Body of pancreas (tissue), 4 donors: ENCODE results near the gene PDIA4. TPM values are rescaled to one million over a fixed set of nuclear protein-coding genes. Genes with fewer than 3 reads are reported as not detected.

Source experiments
- ATAC-seq: fragments of 150-250 bp; one replicate; pipeline ENCODE4 v1.9.1; 2016
- DNase-seq, 4 donors: peaks; one replicate each; pipeline ENCODE4 v3.0.0-alpha.2; 2019
- H3K27ac ChIP-seq, 4 donors: fragments of 200-600 bp; sonication (generic); 1 replicate in 3 of 4; 2 replicates in 1 of 4; pipeline versions ENCODE4 v1.5.1 to v1.6.1; 2016 to 2019; ENCODE audit warnings: mild to moderate bottlenecking in 1 of 4, mixed read lengths in 1 of 4, moderate library complexity in 1 of 4
- H3K27me3 ChIP-seq, 2 donors: fragments of 200-600 bp; sonication (generic); one replicate each; pipeline ENCODE4 v1.6.0; 2016; ENCODE audit warnings: mild to moderate bottlenecking in 1 of 2
- H3K36me3 ChIP-seq, 2 donors: fragments of 200-600 bp; sonication (generic); replicated peaks in 1 of 2; 2 replicates each; pipeline ENCODE4 v1.5.1; 2016; ENCODE audit warnings: low read depth in 2 of 2; ENCODE audit not compliant: insufficient read depth in 1 of 2
- H3K4me1 ChIP-seq: fragments of 200-600 bp; sonication (generic); one replicate; pipeline ENCODE4 v1.6.0; 2016
- H3K4me3 ChIP-seq, 2 donors: fragments of 200-600 bp; sonication (generic); 1 replicate in 1 of 2; 2 replicates in 1 of 2; pipeline ENCODE4 v1.5.1; 2016 to 2019
- H3K9me3 ChIP-seq, 3 donors: fragments of 200-600 bp; sonication (generic); 1 replicate in 2 of 3; 2 replicates in 1 of 3; pipeline ENCODE4 v1.5.1; 2016
- POLR2A ChIP-seq, 3 donors: fragments of 450-650 bp; IDR thresholded peaks; one replicate each; pipeline ENCODE4 v1.6.1; 2016; ENCODE audit warnings: antibody characterized with exemption in 3 of 3, mild to moderate bottlenecking in 2 of 3
- WGBS, 2 donors: methylation state at CpG; one replicate each; pipeline ENCODE4 v1.1.5; 2017; 5-methylcytosine and 5-hydroxymethylcytosine counted together
- intact Hi-C: fragments of 100-400 bp; cut with DNase I; formaldehyde crosslinking; loops from one replicate; pipeline ENCODE4 v1.15.1; 2023
- total RNA-seq, 2 donors: library from RNA; depleted of rRNA; stranded (reverse); fragments of >200 nt; gene quantifications; one replicate each; pipeline ENCODE4 v1.1.0, GENCODE V29; 2016
- TF ChIP-seq, protein P1 (sequence below), 7 experiments: fragments of 450-650 bp in 4 of 7; fragments of 200-600 bp in 3 of 7; sonication (generic) in 3 of 7; IDR thresholded peaks; one replicate each; pipeline ENCODE4 v1.5.1; 2016 to 2019; ENCODE audit warnings: antibody characterized with exemption in 7 of 7

PDIA4 gene
- total RNA-seq, 2 donors from 2014 or later: 80.4 to 140 TPM

DNA sequence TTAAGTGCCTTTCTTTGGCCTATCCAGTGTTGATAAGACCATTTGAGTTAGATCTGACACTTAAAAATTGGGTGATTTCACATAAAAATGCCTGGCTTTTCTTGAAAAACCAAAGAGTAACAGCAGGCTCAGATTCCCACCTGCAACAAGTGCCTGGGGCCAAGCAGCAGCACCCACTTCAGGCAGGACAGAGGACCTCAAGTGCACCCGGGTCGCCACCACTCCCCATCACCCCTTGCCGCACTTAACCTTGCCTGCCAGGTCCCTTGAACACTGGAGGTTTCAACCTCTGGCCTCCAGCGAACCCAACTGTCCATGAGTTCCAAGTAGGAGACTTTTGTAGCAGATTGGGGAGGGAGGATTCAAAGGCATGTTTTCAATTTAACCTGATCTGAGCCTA, 30.8 kb downstream of the PDIA4 start:
- ATAC-seq (no peak), DNase-seq (no peak)
- Histone ChIP-seq H3K36me3 (peaks cover 0 to 4% of the 10 kb centered on the region in 2 donors), H3K4me3 (no peak overlapping the region), H3K9me3 (no peaks in the 10 kb centered on the region), H3K4me1 (no peaks in the 10 kb centered on the region), H3K27me3 (no peaks in the 10 kb centered on the region), H3K27ac (no peak overlapping the region)
- intact Hi-C loops: no loop called here
- WGBS, 2 donors: 84 to 85% methylated on average over 4 of the region's 4 CpGs
- TF ChIP-seq, protein P1, sequence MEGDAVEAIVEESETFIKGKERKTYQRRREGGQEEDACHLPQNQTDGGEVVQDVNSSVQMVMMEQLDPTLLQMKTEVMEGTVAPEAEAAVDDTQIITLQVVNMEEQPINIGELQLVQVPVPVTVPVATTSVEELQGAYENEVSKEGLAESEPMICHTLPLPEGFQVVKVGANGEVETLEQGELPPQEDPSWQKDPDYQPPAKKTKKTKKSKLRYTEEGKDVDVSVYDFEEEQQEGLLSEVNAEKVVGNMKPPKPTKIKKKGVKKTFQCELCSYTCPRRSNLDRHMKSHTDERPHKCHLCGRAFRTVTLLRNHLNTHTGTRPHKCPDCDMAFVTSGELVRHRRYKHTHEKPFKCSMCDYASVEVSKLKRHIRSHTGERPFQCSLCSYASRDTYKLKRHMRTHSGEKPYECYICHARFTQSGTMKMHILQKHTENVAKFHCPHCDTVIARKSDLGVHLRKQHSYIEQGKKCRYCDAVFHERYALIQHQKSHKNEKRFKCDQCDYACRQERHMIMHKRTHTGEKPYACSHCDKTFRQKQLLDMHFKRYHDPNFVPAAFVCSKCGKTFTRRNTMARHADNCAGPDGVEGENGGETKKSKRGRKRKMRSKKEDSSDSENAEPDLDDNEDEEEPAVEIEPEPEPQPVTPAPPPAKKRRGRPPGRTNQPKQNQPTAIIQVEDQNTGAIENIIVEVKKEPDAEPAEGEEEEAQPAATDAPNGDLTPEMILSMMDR (IDR thresholded peaks at IDR 0.05): no peak
- TF ChIP-seq POLR2A (IDR thresholded peaks at IDR 0.05): no peak

DNA sequence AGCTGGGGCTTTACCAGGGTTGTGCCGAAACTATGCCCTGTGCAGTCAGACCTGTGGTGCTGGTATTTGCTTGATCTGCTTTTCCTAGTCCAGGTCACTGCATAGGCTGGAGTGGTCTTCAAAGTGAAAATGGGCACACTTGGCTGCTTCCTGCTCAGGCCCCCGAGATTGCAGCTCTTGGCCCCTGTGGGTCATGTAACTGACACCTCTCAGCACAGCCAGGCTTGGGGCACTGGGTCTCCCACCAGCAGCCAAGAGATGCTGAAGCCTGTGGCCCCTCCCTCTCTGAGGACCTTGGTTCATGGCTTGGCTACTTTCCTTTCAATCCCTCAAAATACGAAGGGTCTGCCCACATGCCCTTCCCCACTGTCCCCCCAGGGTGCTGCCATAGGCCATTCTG, 33.7 kb downstream of the PDIA4 start:
- Histone ChIP-seq H3K9me3 (no peaks in the 10 kb centered on the region), H3K4me3 (no peak overlapping the region), H3K27me3 (no peaks in the 10 kb centered on the region), H3K4me1 (no peaks in the 10 kb centered on the region), H3K27ac (no peak overlapping the region), H3K36me3 (no peaks in the 10 kb centered on the region)
- ATAC-seq (no peak), DNase-seq (no peak)
- TF ChIP-seq POLR2A (IDR thresholded peaks at IDR 0.05): no peak
- TF ChIP-seq, protein P1 (IDR thresholded peaks at IDR 0.05): no peak
- intact Hi-C loops: no loop called here
- 65 to 67% methylated on average over 3 of the region's 3 CpGs for WGBS, 2 donors

DNA sequence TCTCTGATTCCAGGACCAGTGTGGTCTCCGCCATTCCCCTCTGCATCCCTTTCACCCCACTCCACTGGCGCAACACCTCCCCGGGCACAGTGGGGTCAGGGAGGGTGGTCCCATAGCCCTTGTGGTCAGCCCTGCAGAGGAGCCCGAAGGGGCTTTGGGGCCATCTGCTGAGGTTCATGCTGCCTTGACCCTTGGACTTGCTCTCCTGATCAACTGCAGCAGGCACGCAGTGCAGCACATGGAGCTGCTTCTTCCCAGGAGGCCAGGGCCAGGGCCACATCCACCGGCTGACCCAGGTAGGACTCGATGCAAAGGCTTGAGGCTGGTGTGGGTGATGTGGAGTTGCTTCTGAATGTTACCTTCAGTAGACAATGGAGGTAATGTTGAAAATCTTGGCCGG, 35.1 kb downstream of the PDIA4 start:
- DNase-seq: no peak
- Histone ChIP-seq H3K27me3 (no peaks in the 10 kb centered on the region), H3K36me3 (no peaks in the 10 kb centered on the region), H3K9me3 (no peaks in the 10 kb centered on the region), H3K27ac (no peak overlapping the region), H3K4me3 (no peak overlapping the region), H3K4me1 (peaks cover 5% of the 10 kb centered on the region)
- intact Hi-C loops: no loop called here
- no peak for ATAC-seq
- WGBS, 2 donors: 80 to 93% methylated on average over 3 to 8 of the region's 8 CpGs
- no peak for TF ChIP-seq POLR2A (IDR thresholded peaks at IDR 0.05)
- TF ChIP-seq, protein P1 (IDR thresholded peaks at IDR 0.05): no peak

DNA sequence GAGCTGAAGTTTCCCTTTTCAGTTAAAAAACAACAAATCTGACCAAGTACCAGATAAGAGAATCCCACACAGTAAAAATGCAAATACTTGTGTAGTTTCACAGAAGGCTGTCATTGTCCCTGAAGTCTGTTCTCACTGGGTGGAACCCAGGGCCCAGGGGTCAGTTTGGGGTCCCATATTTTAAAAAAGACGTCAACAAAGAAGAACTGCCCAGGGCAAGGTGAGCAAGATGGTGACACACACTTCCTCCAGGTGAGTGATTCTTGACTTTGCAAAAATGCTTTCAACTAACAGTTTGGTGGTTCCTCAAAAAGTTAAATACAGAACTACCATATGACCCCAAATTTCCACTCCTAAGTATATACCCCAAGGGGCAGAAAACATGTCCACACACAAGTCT, 36.8 kb downstream of the PDIA4 start:
- intact Hi-C loops: no loop called here
- H3K27me3 ChIP-seq: no peaks in the 10 kb centered on the region
- no peak for DNase-seq

More for the DNA sequence above, 36.8 kb downstream of the PDIA4 start:
- Histone ChIP-seq H3K27ac (no peak overlapping the region), H3K4me1 (peaks cover 9% of the 10 kb centered on the region), H3K36me3 (no peaks in the 10 kb centered on the region), H3K4me3 (no peak overlapping the region), H3K9me3 (no peaks in the 10 kb centered on the region)
- no peak for TF ChIP-seq POLR2A (IDR thresholded peaks at IDR 0.05)
- TF ChIP-seq, protein P1 (IDR thresholded peaks at IDR 0.05): no peak
- no peak for ATAC-seq
- WGBS, 2 donors: 9 to 50% methylated on average over 1 of the region's 1 CpG
